GM11168 (cell line): Measurements from ENCODE around the gene AOPEP.

ENCODE experiments used
- in situ Hi-C: fragments of 300-500 bp; cut with MboI; formaldehyde crosslinking; loops from one replicate; pipeline ENCODE4 v1.12.0; 2022; ENCODE audit warnings: low sequenced_read_pairs; ENCODE audit not compliant: unreplicated experiment

AOPEP gene

GRCh38 chr9:95036676-95037075, 310.2 kb downstream of the AOPEP start:
- in situ Hi-C loops = no loop called here

- in situ Hi-C loops = no loop called here
These were observed 311.5 kb downstream of the AOPEP start for GRCh38 chr9:95037789-95038521.

GRCh38 chr9:95038666-95039065, 312.2 kb downstream of the AOPEP start:
- in situ Hi-C loops = no loop called here

- in situ Hi-C loops = no loop called here
These were observed 313.6 kb downstream of the AOPEP start for GRCh38 chr9:95040106-95040505.

GRCh38 chr9:95043826-95044225, 317.3 kb downstream of the AOPEP start:
- in situ Hi-C loops = no loop called here

GRCh38 chr9:95044731-95045508, 318.4 kb downstream of the AOPEP start:
- in situ Hi-C loops = no loop called here

- in situ Hi-C loops = no loop called here
These were observed 319.3 kb downstream of the AOPEP start for GRCh38 chr9:95045751-95046150.

- in situ Hi-C loops = no loop called here
These were observed 321.1 kb downstream of the AOPEP start for GRCh38 chr9:95047452-95048224.

- in situ Hi-C loops = no loop called here
These were observed 322.0 kb downstream of the AOPEP start for GRCh38 chr9:95048225-95049087.

- in situ Hi-C loops = no loop called here
These were observed 323.3 kb downstream of the AOPEP start for GRCh38 chr9:95049761-95050160.

GRCh38 chr9:95053611-95054570, 327.4 kb downstream of the AOPEP start:
- in situ Hi-C loops = no loop called here

GRCh38 chr9:95055334-95055850, 328.9 kb downstream of the AOPEP start:
- in situ Hi-C loops = no loop called here

GRCh38 chr9:95055851-95056551, 329.5 kb downstream of the AOPEP start:
- in situ Hi-C loops = no loop called here

GRCh38 chr9:95057101-95057500, 330.6 kb downstream of the AOPEP start:
- in situ Hi-C loops = no loop called here

- in situ Hi-C loops = no loop called here
These were observed 331.8 kb downstream of the AOPEP start for GRCh38 chr9:95058121-95058785.

GRCh38 chr9:95058795-95059386, 332.4 kb downstream of the AOPEP start:
- in situ Hi-C loops = no loop called here

- in situ Hi-C loops = no loop called here
These were observed 333.7 kb downstream of the AOPEP start for GRCh38 chr9:95060234-95060633.
